Stimulated activated CD8-positive, alpha-beta memory T cell treated with anti-CD3 and anti-CD28 coated beads, Interleukin-15, amount 100 ng/mL, for 1 hour (primary cell): ENCODE data around the gene ADPRHL1.
A peak's percentile ranks its signal among the peaks of the same experiment; 100 is the strongest.
"Not testable (repeated sequence)": the region's sequence is repeated elsewhere in the genome, so short reads cannot be mapped to it uniquely, and the experiment has no call there.

Experiments
- DNase-seq: peaks from one replicate; pipeline ENCODE4 v3.0.0-alpha.2; 2020; ENCODE audit warnings: low read depth

Gene ADPRHL1

DNA sequence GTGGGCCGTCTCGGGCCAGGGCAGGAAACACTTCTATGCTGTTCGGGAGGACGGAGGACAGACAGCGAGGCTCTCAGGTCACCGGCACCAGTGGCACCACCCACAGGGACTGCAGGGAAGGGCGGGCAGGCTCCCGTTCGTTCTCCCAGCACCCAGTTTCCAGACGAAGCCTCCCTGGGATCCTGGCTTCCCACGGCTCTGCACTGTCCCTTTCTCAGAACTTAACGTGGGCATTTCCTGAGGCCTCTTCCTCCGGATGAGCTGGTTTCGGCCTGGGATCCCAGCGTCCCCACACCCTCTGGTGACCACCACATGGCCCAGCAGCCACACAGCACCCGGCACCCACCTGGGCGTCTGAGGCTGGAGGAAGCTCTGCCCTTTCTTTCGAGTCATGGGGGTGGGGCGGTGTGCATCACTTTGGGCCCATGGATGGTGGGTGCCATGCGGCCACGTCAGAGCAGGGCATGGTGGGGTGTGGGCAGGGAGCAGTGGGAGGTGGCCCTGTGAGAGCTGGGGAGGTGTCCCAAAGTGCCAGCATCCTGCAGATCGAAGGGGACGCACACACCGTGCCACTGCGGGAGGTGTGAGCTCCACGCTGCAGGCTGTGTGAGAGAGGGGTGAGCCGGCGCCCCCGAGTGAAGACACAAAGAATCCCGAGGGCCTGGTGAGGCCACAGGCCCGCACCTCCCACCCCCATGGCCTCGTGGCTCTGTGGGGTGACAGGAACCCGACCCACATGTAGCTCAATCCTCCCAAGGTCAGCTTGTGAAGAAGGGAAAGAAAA lies 50.6 kb downstream of the ADPRHL1 start:
- DNase-seq, result no peak

DNA sequence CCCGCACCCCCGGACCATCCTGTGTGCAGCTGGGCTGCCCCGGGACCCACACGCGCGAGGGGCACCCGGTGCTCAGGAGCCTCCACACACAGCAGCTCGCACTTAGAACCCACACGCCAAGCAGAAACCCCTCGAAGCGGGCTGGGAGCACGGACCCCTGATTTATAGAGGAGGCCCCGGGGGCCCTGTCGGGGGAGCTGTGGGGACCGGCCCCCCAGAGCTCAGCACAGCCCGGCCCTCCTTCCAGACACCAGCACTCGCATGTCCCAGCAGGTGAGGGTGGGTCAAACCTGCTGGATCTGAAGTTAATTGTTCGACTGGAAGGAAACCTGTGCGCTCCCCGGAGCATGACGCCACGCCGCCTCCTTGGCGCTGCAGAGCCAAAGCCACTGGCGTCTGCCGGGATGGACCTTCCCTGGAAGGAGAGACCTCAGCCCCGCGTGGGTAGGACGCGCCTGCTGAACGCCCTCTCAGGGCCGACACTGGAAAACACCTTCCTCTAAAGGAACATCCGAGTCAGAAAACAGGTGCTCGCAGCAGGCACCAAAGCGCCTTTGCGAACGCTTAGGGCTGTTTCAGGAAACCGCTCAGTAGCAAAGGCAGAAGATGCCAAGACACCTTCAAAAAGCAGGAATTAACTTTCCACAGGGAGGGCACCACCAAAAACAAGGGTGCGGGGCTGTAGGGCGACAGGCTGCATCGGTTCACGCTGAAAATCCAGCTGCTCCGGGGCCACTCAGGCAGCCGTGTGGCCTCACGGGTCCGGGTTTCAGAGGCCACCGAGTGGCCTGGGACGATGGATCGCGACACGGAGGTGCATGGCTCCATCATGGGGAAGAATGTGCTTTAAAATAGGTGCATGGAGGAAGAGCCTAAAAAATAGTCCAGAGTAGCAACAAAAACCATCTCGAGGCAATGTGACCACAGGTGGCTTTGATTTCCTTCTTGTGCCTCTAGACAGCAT lies 51.6 kb downstream of the ADPRHL1 start:
- DNase-seq, result no peak

DNA sequence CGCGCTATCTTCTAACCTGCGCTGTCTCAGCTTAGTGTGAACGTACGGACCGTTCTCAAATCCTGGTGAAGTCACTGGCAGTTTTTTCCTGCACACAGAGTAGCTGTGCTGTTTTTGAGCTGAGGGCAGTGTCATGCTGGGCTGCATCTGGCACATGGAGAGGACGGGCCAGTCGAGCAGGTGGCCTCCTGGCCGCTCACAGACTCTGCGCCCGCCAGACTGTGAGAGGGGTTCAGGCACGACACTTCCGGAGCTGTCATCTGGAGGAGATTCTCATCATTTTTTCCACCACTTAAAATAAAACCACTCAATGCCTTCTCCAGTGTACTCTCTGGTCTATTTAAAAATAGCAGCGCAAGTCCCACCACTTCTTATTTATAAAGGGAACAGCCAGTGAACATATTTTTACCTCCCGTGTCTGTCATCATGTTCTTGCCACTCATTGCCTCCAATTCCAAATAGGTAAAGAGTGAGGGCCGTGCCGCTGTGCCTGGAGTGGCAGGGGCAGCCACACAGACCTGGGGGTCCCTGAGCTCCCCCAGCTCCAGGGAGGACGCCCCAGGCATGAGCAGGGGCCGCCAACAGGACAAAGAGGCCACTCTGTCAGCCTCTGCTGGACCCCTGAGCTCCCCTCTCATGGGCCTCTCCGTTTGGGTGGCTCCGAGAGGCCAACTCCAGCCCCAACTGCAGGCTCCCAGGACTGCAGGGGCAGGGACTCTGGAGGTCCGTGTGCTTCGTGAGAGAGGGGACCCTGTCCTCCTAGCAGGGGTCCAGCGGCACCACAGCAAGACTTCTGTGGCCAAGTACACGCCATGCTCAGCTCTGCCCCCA lies 52.5 kb downstream of the ADPRHL1 start:
- no peak for DNase-seq

DNA sequence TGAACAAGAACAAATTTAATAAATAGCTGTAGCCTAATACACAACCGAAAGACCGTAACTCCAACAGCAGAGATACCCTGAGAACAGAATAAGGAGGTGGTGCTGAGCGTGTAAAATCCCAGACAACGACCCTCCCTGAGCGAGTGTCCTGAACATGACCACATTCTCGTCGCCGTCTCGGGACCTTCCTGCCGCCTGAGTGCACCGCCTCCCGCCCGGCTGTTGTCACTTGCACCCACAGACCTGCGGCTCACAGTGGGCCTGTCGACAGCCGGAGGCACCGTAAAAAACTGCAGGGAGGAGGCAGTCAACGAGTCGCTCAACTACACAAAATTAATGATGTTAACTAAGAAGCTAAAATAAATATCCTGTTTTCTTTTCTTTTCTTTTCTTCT lies 53.5 kb downstream of the ADPRHL1 start:
- DNase-seq, result no peak

DNA sequence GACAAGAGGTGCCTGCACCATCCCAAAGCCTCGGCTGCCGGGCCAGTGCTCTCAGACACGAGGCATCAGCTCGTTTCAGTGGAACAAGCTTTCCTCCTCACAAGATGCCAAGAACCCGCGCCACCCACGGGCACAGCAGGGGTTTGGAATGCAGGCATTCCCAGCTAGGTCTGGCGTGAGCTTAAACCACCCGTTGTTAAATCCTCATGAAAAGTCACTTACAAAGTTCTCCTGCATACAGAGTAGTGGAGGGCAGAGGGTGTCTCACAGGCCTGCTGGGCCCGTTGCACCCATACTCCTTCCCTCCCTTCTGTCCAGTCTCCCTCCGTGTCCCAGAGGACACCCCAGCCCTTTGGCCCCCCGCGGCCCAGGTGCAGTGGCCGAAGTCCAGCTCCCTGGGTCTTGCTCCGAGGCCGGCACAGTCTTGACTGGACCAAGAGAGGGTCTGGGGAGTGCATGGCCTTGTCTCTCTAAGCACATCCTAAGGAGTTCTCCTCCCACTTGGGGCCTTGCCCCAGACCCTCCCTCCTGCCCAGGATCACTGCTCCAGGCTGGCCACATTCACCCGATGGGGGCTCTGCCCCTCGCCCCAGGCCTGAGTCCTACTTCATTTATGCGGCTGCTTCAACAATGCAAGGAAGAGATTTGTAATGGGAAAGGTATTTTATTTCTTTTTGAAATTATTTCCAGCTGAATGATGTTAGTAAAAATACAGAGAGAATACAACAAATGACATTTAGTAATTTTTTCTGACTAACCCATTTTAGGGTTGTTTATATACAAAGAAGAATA lies 54.1 kb downstream of the ADPRHL1 start:
- DNase-seq, result no peak

DNA sequence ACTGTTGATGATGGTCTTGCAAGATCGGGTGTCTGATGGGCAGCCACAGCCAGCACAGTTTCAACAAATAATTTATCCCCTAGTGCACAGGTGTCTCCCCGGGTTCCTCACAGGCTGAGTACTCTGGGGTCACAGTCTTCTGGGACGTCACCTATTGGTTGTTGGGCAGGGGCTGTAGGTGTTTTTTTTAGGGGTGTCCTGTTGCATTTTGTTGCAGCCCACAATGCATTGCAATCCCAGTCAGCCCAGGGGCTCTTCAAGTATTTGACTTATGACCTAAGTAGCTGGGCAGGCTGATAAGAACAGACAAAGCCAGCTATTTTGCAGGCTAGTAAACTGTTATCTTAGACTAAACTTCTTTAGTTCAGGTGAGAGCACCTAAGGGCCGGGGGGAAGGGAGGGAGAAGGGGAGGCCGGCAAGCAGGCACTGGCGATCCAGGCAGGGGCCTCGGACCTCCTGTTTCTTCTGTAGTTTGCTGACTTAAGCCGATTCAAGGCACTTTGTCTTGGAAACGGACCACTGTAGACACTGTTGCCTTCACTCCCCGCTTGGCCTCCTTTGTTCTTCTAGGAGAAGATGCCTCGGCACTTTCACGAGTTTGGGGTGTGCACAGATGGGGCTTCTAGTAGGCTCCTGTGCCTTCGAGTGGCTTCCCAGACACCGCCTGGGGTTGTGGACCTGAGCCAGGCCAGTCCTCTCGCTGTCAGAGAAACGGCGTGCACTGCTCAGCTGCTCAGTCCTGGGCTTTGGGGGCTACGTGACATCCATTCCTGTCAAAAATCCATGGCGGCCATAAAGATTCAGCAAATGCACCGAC lies 55.5 kb downstream of the ADPRHL1 start:
- DNase-seq, result no peak

DNA sequence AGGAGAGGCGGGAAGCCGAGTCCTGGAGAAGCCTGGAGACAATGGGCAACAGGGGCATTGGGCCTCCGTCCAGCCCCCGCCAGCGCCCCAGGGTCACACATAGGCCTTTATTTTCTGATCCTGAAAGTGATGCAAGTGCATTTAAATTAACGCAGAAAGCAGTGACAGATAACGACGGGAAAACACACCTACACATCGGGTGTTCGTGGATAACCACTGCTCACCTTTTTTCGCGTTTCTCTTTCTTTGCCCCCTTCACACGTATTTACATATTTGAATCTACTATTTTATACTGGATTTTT lies 59.0 kb downstream of the ADPRHL1 start:
- DNase-seq, result no peak

DNA sequence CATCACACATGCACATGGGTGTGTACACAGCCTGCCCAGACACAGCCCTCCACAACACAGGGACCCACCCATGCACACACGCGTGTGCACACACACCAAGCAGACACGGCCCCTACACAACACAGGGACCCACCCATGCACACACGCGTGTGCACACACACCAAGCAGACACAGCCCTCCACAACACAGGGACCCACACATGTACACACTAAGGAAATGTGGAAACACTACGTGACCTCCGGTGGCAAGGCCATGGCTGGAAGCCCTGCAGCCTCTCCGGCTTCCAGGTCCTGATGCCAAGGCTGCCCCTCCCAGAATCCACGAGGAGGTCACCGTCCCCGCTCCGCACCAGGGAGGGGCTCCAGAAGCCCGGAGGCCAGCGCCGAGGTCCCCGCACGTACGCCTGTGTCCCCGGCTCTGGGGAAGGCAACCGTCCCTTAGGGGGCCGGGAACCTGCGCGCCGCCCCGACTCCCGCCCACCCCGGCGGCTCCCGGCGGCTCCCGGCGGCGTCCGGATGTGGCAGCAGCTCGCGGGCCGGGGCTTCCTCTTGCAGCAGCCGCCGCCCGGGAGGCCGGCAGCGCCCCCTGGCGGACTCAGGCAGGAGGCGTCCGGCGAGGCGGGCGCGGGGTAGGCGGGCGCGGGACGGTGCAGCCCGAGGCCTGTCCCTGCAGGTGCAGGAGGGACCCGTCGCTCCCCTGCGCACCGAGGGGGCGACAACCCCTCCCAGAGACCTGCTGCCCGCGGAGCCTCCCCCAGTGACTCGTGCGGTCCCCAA lies 59.5 kb downstream of the ADPRHL1 start:
- DNase-seq, result peak; percentile 56

DNA sequence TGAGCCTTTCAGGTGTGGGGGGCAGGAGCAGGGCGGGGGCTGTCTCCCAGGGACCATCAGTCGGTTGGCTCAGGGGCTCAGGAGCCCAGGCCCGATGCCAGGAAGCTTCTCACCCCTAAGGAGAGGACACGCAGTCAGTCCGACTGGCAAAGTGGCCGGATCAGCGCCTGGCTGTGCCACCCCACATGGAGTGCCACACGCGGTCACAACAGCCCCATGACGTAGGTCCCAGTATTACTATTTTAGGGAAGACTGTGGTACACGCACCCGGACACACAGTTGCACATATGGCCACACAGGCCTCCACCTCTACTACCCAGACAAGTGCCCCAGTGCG lies 60.1 kb downstream of the ADPRHL1 start:
- DNase-seq, result no peak

DNA sequence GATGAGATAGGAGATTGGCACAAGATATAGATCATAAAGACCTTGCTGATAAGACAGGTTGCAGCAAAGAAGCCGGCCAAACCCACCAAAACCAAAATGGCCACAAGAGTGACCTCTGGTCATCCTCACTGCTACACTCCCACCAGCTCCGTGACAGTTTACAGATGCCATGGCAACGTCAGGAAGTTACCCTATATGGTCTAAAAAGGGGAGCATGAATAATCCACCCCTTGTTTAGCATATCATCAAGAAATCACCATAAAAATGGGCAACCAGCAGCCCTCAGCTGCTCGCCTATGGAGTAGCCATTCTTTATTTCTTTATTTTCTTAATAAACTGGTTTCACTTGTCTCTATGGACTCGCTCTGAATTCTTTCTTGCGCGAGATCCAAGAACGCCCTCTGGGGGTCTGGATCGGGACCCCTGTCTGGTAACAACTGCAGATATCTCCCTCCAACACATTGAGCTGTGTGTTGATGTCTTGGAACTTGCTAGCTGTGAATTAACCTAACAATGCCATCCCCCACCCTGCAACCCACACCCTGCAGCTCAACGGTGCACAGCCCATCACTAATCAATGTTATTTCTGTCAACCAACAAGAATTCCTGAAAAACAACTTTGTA lies 62.3 kb downstream of the ADPRHL1 start:
- no peak for DNase-seq

DNA sequence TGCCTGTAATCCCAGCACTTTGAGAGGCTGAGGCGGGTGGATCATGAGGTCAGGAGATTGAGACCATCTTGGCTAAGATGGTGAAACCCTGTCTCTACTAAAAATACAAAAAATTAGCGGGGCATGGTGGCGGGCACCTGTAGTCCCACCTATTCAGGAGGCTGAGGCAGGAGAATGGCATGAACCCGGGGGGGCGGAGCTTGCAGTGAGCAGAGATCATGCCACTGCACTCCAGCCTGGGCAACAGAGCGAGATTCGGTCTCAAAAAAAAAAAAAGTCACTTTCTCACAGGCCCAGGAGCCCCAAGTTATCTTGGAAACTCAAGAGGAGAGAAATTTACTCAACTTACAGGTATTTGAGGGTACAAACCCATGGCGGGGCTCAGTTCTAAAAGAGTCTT lies 63.7 kb downstream of the ADPRHL1 start:
- DNase-seq, result not testable (repeated sequence)

DNA sequence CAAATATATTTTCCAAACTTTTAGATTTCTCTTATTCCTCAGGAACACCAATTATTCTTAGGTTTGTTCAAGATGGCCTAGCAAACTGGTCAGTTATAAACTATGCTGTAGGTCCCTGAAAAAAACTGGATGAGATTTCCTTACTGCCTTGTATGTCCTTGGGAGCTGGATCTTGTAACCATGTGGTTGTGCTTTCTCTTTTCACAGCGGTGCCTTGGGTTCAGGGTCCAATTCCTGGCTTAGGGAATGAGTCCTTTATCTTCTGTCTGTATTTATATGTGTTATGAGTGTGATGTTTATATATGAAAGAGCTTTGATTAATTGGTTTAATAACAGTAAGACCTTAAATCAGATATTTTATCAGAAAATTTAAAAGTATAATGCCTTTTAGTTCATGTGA lies 65.9 kb downstream of the ADPRHL1 start:
- no peak for DNase-seq

DNA sequence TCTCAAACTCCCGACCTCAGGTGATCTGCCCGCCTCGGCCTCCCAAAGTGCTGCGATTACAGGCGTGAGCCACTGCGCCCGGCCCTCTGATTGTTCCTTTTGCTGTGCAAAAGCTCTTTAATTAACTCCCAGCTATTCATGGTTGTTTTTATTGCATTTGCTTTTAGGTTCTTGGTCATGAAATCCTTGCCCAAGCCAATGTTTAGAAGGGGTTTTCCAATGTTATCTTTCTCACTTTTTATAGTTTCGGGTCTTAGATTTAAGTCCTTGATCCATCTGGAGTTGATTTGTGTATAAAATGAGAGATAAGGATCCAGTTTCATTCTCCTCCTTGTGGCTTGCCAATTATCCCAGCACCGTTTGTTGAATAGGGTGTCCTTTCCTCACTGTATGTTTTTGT lies 70.2 kb downstream of the ADPRHL1 start:
- DNase-seq, result no peak

DNA sequence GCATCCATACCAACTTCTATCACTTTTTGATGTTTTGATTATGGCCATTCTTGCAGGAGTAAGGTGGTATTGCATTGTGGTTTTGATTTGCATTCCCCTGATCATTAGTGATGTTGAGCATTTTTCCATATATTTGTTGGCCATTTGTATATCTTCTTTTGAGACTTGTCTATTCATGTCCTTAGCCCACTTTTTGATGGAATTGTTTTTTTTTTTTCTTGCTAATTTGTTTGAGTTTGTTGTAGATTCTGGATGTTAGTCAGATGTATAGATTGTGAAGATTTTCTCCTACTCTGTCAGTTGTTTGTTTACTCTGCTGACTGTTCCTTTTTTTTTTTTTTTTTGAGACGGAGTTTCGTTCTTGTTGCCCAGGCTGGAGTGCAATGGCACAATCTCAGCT lies 70.7 kb downstream of the ADPRHL1 start:
- not testable (repeated sequence) for DNase-seq

DNA sequence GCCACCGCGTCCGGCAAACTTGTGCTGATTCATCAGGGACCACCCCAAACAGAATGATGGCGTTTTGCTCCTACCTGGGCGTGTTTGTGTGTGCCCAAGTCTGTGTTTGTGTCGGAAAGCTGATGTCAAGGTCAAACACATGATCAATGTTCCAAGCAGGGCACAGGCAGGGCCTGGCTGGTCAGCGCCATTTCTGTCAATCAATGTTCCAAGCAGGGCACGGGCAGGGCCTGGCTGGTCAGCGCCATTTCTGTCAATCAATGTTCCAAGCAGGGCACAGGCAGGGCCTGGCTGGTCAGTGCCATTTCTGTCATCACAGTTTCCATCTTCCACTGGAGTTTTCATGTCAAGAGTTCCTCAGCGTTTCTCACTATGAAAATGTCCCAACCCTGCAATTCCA lies 74.5 kb downstream of the ADPRHL1 start:
- no peak for DNase-seq

DNA sequence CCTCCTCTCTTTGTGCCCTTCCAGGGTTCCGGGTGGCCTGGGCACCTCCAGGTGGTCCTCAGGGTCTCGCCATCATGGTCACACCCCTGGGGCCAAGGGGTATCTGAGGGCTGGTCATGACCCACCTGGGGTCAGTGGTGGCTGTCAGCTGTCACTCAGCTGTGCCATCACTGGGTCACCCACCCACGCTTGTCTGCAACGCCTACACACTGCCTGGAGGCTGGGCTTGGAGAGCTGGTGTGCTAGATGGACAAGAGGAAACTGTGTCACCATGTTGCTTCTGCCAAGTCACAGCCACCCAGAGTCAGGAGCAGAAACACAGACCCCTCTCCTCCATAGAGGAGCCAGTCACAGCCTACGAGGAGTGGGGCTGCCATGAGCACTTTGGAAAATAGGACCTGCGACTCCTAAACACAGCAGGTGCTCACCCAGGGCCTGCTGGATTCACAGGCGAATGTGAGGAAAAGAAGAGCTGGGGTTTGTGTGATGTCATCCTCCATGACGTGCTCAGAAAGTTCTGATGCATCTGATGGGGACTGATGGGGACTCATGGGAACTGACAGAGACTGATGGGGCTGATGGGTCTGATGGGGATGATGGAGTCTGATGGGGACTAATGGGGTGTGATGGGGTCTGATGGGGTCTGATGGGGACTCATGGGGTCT lies 78.6 kb downstream of the ADPRHL1 start:
- DNase-seq, result no peak

DNA sequence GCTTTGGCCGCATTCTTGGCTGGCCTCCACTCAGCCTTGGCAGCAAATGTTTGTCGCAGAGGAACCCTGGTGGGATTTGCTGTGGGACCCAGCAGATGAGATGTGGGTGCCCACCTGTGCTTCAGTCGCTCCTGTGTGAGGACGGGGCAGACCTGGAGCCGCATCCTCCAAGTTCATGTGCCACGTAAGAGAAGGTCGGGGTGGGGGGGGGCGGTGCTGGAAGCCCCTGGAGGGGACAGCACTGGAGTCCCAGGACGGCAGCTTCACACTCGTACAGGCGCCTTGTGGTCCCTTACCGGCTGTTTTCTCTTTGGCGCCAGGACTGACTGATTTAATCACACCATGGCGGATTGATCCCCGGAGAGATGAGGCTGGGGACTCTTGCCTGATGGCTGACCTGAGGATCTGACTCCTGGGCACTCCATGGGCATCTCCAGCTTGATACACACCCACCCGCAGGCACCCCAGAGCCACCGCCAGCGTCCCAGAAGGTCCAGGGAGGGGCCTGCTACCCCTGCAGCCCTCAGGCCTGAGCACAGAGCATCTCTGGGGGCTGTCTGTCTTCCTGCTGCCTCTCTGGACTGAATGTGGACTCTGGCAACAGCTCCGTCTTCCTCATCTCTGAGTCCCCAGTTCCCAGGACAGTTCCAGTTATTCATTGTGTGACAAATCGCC lies 79.3 kb downstream of the ADPRHL1 start:
- no peak for DNase-seq

DNA sequence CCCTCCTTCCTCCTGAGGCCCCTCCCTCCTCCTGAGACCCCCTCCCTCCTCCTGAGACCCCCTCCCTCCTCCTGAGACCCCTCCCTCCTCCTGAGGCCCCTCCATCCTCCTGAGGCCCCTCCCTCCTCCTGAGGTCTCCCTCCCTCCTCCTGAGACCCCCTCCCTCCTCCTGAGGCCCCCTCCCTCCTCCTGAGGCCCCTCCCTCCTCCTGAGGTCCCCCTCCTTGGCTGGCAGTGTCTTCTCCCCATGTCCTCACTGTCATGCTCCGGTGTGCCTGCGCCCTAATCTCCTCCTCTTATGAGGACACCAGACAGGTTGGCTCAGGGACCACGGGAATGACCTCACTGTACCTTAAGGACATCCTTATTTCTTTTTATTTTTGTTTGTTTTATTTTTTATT lies 81.6 kb downstream of the ADPRHL1 start:
- not testable (repeated sequence) for DNase-seq

DNA sequence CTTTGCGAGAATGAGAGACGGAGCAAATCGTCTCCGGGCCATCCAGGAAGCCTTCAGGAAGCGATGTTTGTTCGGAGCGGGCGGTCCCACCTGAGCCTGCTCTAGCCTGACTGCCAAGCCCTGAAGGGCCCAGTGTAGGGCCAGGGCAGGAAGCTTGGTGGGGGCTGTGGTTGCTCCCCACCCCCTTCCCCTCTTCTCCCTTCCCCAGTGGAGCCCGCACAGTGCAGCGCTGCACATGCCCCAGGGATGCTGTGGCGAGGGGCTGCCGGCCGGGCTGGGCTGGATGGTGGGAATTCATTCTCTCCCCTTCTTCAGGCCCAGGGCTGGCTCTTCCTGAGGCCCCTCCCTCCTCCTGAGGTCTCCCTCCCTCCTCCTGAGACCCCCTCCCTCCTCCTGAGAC lies 82.2 kb downstream of the ADPRHL1 start:
- DNase-seq, result no peak
